ENCODE data around the gene TMEM156. TPM values are rescaled to one million over a fixed set of nuclear protein-coding genes. Genes with fewer than 3 reads are reported as not detected.

The TMEM156 gene
- total and polyA plus RNA-seq, 2 donors (not counting 1 experiment from before 2014, with no cell fraction given) = 0.06 to 0.17 TPM

- Histone ChIP-seq H2AFZ (ENCODE audit: low read length) (peak overlapping the region; percentile 41), H3K36me3 (ENCODE audit: control insufficient read depth, insufficient read depth, low read length) (no peaks in the 10 kb centered on the region), H3K4me1 (ENCODE audit: control insufficient read depth, extremely low read depth, insufficient read depth, low read length) (no peaks in the 10 kb centered on the region), H3K9me3 (ENCODE audit: control insufficient read depth, insufficient read depth, low read depth, low read length) (no peaks in the 10 kb centered on the region), H4K20me1 (ENCODE audit: control insufficient read depth, extremely low read depth, insufficient read depth, low read length) (no peaks in the 10 kb centered on the region), H3K27me3 (ENCODE audit: control insufficient read depth, insufficient read depth, low read length) (no peaks in the 10 kb centered on the region), H3K27ac (ENCODE audit: insufficient read depth, low read length) (no peak overlapping the region), H3K4me3 (replicated peaks in 1 of 4; ENCODE audit: control extremely low read depth in 1 of 4, insufficient read depth in 1 of 4, low read depth in 3 of 4, low read length in 4 of 4) (peak overlapping the region in 1 of 4 experiments; percentile 38), H3K79me2 (ENCODE audit: control insufficient read depth, insufficient read depth, low read length) (no peaks in the 10 kb centered on the region), H3K9ac (ENCODE audit: insufficient read depth, low read length) (no peak overlapping the region), H3K4me2 (ENCODE audit: extremely low read depth, insufficient read depth, low read length) (no peak overlapping the region)
- no peak for DNase-seq (ENCODE audit: low read depth in 2 of 2)
- TF ChIP-seq, protein P1, sequence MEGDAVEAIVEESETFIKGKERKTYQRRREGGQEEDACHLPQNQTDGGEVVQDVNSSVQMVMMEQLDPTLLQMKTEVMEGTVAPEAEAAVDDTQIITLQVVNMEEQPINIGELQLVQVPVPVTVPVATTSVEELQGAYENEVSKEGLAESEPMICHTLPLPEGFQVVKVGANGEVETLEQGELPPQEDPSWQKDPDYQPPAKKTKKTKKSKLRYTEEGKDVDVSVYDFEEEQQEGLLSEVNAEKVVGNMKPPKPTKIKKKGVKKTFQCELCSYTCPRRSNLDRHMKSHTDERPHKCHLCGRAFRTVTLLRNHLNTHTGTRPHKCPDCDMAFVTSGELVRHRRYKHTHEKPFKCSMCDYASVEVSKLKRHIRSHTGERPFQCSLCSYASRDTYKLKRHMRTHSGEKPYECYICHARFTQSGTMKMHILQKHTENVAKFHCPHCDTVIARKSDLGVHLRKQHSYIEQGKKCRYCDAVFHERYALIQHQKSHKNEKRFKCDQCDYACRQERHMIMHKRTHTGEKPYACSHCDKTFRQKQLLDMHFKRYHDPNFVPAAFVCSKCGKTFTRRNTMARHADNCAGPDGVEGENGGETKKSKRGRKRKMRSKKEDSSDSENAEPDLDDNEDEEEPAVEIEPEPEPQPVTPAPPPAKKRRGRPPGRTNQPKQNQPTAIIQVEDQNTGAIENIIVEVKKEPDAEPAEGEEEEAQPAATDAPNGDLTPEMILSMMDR (conservative IDR thresholded peaks at IDR 0.05 in 1 of 2, IDR thresholded peaks at IDR 0.05 in 1 of 2; ENCODE audit: low read depth in 1 of 2, low read length in 2 of 2) = no peak
- no peak for TF ChIP-seq EZH2 (IDR thresholded peaks at IDR 0.05; ENCODE audit: low read length, missing control alignments)
Measured at GRCh38 chr4:39029752-39030694, 2.2 kb downstream of the TMEM156 start.

- H3K27ac ChIP-seq (ENCODE audit: insufficient read depth, low read length) = no peak overlapping the region
- no peak for TF ChIP-seq EZH2 (IDR thresholded peaks at IDR 0.05; ENCODE audit: low read length, missing control alignments)
- TF ChIP-seq, protein P1 (conservative IDR thresholded peaks at IDR 0.05 in 1 of 2, IDR thresholded peaks at IDR 0.05 in 1 of 2; ENCODE audit: low read depth in 1 of 2, low read length in 2 of 2) = no peak
- H3K79me2 ChIP-seq (ENCODE audit: control insufficient read depth, insufficient read depth, low read length) = no peaks in the 10 kb centered on the region
Measured at GRCh38 chr4:39026096-39026495, 6.1 kb downstream of the TMEM156 start.

GRCh38 chr4:39025552-39026085 is 6.6 kb downstream of the TMEM156 start:
- H3K27me3 ChIP-seq (ENCODE audit: control insufficient read depth, insufficient read depth, low read length) = no peaks in the 10 kb centered on the region
- no peaks in the 10 kb centered on the region for H3K36me3 ChIP-seq (ENCODE audit: control insufficient read depth, insufficient read depth, low read length)
- H4K20me1 ChIP-seq (ENCODE audit: control insufficient read depth, extremely low read depth, insufficient read depth, low read length) = no peaks in the 10 kb centered on the region
- peak in 1 of 2 donors; percentile 45 for DNase-seq (ENCODE audit: low read depth in 2 of 2)
- H3K79me2 ChIP-seq (ENCODE audit: control insufficient read depth, insufficient read depth, low read length) = no peaks in the 10 kb centered on the region
- no peak for TF ChIP-seq EZH2 (IDR thresholded peaks at IDR 0.05; ENCODE audit: low read length, missing control alignments)
- TF ChIP-seq, protein P1 (conservative IDR thresholded peaks at IDR 0.05 in 1 of 2, IDR thresholded peaks at IDR 0.05 in 1 of 2; ENCODE audit: low read depth in 1 of 2, low read length in 2 of 2) = no peak
- H3K4me1 ChIP-seq (ENCODE audit: control insufficient read depth, extremely low read depth, insufficient read depth, low read length) = no peaks in the 10 kb centered on the region
- no peaks in the 10 kb centered on the region for H3K9me3 ChIP-seq (ENCODE audit: control insufficient read depth, insufficient read depth, low read depth, low read length)
- no peak overlapping the region for H3K27ac ChIP-seq (ENCODE audit: insufficient read depth, low read length)
- H2AFZ ChIP-seq (ENCODE audit: low read length) = no peak overlapping the region
- H3K9ac ChIP-seq (ENCODE audit: insufficient read depth, low read length) = no peak overlapping the region
- H3K4me2 ChIP-seq (ENCODE audit: extremely low read depth, insufficient read depth, low read length) = no peak overlapping the region
- no peak overlapping the region for H3K4me3 ChIP-seq (replicated peaks in 1 of 4; ENCODE audit: control extremely low read depth in 1 of 4, insufficient read depth in 1 of 4, low read depth in 3 of 4, low read length in 4 of 4)

More at GRCh38 chr4:39026096-39026495, 6.1 kb downstream of the TMEM156 start:
- Histone ChIP-seq H3K4me2 (ENCODE audit: extremely low read depth, insufficient read depth, low read length) (no peak overlapping the region), H2AFZ (ENCODE audit: low read length) (no peak overlapping the region), H3K4me3 (replicated peaks in 1 of 4; ENCODE audit: control extremely low read depth in 1 of 4, insufficient read depth in 1 of 4, low read depth in 3 of 4, low read length in 4 of 4) (no peak overlapping the region), H3K4me1 (ENCODE audit: control insufficient read depth, extremely low read depth, insufficient read depth, low read length) (no peaks in the 10 kb centered on the region), H3K9ac (ENCODE audit: insufficient read depth, low read length) (no peak overlapping the region), H3K9me3 (ENCODE audit: control insufficient read depth, insufficient read depth, low read depth, low read length) (no peaks in the 10 kb centered on the region), H3K36me3 (ENCODE audit: control insufficient read depth, insufficient read depth, low read length) (no peaks in the 10 kb centered on the region), H4K20me1 (ENCODE audit: control insufficient read depth, extremely low read depth, insufficient read depth, low read length) (no peaks in the 10 kb centered on the region), H3K27me3 (ENCODE audit: control insufficient read depth, insufficient read depth, low read length) (no peaks in the 10 kb centered on the region)
- DNase-seq (ENCODE audit: low read depth in 2 of 2) = no peak

Measured in fibroblast of lung (primary cell).